HG03060 (cell line): ENCODE data around the gene ISL2.

Source experiments
- ATAC-seq: cut with Tn5 transposase; IDR thresholded peaks from one replicate; pipeline ENCODE4 v1.9.1; 2021; ENCODE audit warnings: low read depth, moderate number of reproducible peaks; ENCODE audit not compliant: unreplicated experiment

Gene ISL2

GRCh38 chr15:76327191-76328105 lies 9.1 kb upstream of the ISL2 start:
- no peak for ATAC-seq

GRCh38 chr15:76328106-76328696 lies 8.4 kb upstream of the ISL2 start:
- no peak for ATAC-seq

- no peak for ATAC-seq
These were observed 7.6 kb upstream of the ISL2 start for GRCh38 chr15:76328958-76329357.

- no peak for ATAC-seq
These were observed 6.4 kb upstream of the ISL2 start for GRCh38 chr15:76330080-76330680.

DNA sequence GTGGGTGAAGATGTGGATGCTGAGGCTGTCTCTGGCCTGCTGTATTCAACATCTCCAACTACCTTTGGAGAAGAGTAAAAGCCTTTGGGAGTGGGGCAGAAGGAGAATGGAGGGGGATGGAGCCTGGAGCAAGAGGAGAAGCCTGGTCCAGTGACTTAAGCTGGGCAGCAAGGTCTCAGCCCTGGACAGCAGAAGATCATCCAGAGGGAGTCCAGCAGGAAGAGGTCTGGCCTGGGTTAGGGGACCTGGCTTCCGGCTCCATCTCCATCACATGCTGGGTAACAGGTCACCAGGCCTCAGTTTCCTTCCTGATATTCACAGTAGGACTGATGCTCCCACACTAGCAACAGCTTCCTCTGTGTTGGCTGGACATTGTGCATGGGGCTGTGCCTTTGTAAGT lies 3.8 kb upstream of the ISL2 start:
- ATAC-seq: no peak

- no peak for ATAC-seq
These were observed 3.3 kb upstream of the ISL2 start for GRCh38 chr15:76333309-76333708.

DNA sequence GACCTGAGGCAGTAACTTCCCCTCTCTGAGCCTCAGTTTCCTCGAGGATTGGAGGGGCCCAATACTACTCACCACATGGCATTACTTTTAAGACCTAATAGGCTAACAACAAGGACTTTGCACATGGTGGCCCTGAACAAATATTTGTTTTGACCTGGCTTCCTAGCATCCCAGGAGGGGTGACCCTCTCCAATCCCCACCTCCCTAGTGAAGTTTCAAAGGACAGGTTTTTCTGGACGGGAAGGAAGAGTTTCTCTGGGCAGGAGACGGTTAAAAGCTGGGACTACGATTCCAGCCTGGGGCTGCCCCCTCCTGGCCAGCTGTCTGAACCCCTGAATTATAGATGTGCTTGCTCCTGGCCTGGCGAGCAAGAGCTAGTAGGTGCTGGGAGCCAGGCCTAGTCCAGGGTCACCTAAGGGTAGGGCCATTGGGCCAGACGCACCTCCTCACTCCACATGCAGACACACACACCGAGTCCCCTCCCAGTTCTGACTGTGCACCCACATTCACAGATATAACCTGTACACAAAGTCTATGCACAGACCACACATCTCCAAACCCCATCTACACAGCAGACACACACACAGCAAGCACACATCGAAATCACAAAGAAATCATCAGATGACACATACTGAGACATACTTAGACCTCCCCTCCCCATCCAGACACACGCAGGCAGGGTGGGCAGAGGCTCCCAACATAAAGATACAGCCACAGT lies 2.7 kb upstream of the ISL2 start:
- ATAC-seq: no peak

- ATAC-seq: no peak
These were observed 1.9 kb upstream of the ISL2 start for GRCh38 chr15:76334438-76335306.

GRCh38 chr15:76335307-76336253 lies 993 bp upstream of the ISL2 start:
- ATAC-seq: no peak

- no peak for ATAC-seq
These were observed 604 bp downstream of the ISL2 start for GRCh38 chr15:76337059-76337695.

DNA sequence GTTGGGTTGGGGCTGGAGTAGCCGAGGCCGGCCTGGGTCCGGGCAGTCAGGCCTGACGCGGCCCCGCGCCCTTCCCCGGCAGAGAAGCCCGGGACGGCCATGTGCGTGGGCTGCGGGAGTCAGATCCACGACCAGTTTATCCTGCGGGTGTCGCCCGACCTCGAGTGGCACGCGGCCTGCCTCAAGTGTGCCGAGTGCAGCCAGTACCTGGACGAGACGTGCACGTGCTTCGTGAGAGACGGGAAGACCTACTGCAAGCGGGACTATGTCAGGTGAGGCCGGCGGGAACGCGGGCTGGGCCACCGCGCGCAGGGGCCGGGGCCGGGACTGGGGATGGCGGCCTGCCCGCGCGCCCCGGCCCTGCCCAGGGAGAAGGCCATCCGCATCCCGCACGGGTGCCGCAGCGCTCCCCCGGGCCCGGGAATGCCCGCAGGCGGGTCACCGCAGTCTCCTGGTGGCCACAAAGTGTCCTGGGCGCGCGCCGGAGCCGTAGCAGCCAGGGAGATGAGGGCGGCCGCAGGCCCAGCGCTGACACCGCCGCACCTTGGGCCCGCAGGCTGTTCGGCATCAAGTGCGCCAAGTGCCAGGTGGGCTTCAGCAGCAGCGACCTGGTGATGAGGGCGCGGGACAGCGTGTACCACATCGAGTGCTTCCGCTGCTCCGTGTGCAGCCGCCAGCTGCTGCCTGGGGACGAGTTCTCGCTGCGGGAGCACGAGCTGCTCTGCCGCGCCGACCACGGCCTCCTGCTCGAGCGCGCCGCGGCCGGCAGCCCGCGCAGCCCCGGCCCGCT lies 1.3 kb downstream of the ISL2 start:
- ATAC-seq: no peak

GRCh38 chr15:76338486-76339304 lies 2.1 kb downstream of the ISL2 start:
- no peak for ATAC-seq

DNA sequence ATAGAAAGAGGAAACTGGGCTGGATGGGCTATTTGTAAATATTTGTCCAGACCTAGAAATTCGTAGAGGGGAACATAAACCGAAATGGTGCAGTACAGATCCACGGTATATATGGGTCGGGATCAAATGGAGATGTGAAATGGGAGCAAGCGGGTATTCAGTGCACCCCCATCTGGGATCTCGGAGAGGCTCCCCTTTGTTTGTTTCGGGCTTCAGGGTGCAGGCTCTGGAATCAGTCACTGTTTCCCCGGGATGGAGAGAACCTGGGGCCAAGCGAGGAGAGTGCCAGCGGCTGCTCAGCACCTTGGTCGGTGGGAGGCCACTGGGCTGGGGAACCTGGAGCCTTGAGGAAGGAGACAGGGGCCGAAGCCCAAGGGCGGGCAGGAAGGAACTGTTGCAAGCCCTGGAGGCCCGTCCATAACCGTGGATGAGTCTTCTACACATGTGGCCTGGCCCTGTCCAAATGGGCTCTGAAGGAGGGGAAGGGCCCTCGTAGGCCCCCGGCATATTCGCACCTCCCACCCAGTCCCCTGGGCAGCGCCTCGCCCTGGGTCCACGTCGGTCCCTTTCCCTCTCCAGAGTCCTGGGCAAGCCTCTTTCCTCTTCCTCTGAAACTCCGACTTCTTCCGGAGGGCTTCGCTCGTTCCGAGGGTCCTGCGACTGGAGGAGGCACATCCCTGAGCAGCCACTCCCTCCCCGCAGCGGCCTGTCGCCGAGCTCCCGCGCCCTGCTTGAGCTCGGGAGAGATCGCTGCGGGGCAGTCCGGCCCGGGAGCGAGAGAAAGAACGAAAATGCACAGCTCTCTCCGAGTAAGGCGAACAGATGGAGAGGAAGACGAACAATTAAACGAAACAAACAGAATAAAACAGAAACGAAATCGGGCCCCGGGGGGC lies 3.0 kb downstream of the ISL2 start:
- ATAC-seq: no peak

DNA sequence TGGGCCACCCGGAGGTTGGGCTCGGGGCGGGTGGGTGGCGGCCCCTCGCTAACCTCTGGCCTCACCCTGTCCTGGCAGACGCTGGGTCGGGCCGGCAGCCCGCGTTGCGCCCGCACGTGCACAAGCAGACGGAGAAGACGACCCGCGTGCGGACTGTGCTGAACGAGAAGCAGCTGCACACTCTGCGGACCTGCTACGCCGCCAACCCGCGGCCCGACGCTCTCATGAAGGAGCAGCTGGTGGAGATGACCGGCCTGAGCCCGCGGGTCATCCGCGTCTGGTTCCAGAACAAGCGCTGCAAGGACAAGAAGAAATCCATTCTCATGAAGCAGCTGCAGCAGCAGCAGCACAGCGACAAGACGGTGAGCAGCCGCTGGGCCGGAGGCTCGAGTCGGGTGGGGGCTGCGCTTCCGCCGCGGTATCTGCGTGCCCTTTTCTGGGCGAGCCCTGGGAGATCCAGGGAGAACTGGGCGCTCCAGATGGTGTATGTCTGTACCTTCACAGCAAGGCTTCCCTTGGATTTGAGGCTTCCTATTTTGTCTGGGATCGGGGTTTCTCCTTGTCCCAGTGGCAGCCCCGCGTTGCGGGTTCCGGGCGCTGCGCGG lies 3.7 kb downstream of the ISL2 start:
- no peak for ATAC-seq

GRCh38 chr15:76340803-76341365 lies 4.3 kb downstream of the ISL2 start:
- ATAC-seq: no peak
